ENCODE measurements around the gene BAIAP2.

Gene BAIAP2

DNA sequence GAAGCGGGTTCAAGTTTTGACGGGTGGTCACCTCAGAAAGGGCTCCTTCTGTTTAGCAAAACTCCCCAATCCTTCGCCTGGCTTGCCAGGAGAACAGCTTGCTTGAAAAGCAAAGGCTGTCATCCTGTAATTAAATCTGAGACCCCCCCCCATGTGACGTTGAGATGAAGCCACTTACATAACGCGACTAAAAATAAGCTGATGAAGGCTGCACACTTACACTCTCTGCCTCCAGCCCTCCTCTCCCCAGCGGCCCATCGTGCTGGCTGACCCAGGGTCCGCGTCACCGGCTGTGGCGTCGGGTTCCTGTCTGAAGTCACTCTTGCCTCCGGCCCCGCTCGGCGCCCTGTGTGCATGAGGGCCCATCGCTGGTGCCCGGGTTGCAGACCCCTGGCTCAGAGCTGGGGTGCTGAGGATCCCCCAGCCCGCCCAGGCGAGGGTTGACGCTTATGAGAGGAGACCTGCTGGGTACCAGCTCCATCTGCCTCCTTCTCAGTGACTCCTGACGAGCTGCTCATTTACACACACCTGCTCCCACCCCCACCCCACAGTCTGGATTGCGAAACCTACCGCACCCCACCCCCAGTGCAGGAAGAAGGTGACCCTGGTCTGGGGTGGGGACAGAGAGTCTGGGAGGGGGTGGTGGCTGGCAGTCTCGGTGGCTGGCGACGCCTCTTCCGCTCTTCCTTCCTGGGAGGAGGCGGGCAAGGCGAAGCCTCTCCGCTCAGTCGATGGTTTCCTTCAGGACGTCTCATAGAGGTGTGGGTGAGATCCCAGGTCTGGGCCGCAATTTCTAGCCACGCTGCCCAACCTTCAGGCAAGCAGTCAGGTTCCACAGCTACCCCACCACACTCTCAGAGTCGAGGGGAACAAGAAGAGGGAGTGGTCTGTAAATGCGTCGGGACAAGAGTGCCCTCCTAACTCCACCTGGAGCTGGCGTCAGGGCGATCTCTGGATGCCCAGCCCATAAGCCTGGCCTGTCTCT lies 3.1 kb upstream of the BAIAP2 start:
- Histone ChIP-seq H3K9ac (ENCODE audit: low read length) (no peak overlapping the region), H3K27me3 (ENCODE audit: low read length) (peaks cover 5% of the 10 kb centered on the region; the same call in 1 of the 2 replicates), H2AFZ (ENCODE audit: low read depth, low read length, severe bottlenecking) (no peak overlapping the region), H3K27ac (ENCODE audit: low read depth, low read length) (no peak overlapping the region), H4K20me1 (ENCODE audit: low read depth, low read length) (no peaks in the 10 kb centered on the region), H3K79me2 (ENCODE audit: insufficient read depth, low read length) (no peaks in the 10 kb centered on the region), H3K4me3 (ENCODE audit: insufficient read depth, low read length, poor library complexity, severe bottlenecking) (no peak overlapping the region), H3K9me2 (replicated peaks; ENCODE audit: insufficient read depth, low read length) (no peaks in the 10 kb centered on the region), H3K9me3 (ENCODE audit: insufficient read depth, low read length) (no peaks in the 10 kb centered on the region), H3K36me3 (ENCODE audit: low read length) (no peaks in the 10 kb centered on the region), H3K4me2 (ENCODE audit: low read depth, low read length, poor library complexity, severe bottlenecking) (no peak overlapping the region), H3F3A (ENCODE audit: insufficient read depth) (no peaks in the 10 kb centered on the region)
- TF ChIP-seq, protein P1, sequence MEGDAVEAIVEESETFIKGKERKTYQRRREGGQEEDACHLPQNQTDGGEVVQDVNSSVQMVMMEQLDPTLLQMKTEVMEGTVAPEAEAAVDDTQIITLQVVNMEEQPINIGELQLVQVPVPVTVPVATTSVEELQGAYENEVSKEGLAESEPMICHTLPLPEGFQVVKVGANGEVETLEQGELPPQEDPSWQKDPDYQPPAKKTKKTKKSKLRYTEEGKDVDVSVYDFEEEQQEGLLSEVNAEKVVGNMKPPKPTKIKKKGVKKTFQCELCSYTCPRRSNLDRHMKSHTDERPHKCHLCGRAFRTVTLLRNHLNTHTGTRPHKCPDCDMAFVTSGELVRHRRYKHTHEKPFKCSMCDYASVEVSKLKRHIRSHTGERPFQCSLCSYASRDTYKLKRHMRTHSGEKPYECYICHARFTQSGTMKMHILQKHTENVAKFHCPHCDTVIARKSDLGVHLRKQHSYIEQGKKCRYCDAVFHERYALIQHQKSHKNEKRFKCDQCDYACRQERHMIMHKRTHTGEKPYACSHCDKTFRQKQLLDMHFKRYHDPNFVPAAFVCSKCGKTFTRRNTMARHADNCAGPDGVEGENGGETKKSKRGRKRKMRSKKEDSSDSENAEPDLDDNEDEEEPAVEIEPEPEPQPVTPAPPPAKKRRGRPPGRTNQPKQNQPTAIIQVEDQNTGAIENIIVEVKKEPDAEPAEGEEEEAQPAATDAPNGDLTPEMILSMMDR (IDR thresholded peaks at IDR 0.05; ENCODE audit: insufficient read depth, low read length, poor library complexity, severe bottlenecking), result no peak
- TF ChIP-seq EZH2phosphoT487 (conservative IDR thresholded peaks at IDR 0.05; ENCODE audit: low read length), result no peak

DNA sequence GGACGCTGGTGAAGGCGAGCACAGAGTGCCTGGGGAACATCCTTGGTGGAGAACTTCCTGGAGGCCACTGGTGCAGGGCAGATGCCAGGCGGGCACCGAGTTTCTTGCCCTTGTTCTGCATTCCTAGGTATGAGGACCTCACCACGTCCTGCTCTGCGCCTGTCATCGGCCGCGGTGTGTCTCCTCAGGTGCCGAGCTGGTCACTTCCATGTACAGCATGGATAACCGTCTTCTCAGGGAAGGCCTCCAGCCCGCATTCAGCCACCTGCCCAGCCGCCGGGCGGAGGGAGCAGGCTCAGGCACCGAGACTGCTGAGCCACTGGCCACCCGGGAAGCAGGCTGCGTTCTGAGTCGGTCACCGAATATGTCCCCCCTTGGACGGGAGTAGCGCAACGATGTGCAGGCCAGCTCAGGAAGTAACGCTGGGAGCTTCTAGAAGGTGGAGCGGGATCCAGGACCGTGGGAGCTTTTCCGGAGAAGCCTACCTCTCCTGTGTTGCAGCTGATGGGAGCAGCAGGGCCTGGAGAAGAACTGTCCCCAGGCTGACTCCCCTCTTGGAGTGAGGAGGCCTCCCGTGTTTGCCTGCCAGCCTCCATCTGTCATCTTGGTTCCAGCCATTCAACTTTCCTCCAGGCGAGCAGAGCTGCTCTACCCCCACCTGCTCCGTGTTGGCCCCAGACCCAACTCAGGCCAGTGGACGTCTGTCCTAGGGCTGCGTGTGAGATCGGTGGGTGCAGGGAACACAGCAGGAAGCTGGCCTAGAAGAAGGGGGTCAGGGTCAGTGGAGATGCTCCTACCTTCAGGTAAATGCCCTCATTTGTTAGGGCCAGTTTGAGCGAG lies 2.1 kb upstream of the BAIAP2 start:
- H3F3A ChIP-seq (ENCODE audit: insufficient read depth), result no peaks in the 10 kb centered on the region
- H3K27me3 ChIP-seq (ENCODE audit: low read length), result peaks cover 5% of the 10 kb centered on the region; the same call in 1 of the 2 replicates
- TF ChIP-seq, protein P1 (IDR thresholded peaks at IDR 0.05; ENCODE audit: insufficient read depth, low read length, poor library complexity, severe bottlenecking), result no peak
- no peak for TF ChIP-seq EZH2phosphoT487 (conservative IDR thresholded peaks at IDR 0.05; ENCODE audit: low read length)
- no peak overlapping the region for H3K4me3 ChIP-seq (ENCODE audit: insufficient read depth, low read length, poor library complexity, severe bottlenecking)
- no peak overlapping the region for H3K9ac ChIP-seq (ENCODE audit: low read length)
- H3K79me2 ChIP-seq (ENCODE audit: insufficient read depth, low read length), result no peaks in the 10 kb centered on the region
- H4K20me1 ChIP-seq (ENCODE audit: low read depth, low read length), result no peaks in the 10 kb centered on the region
- no peaks in the 10 kb centered on the region for H3K9me3 ChIP-seq (ENCODE audit: insufficient read depth, low read length)
- no peak overlapping the region for H3K4me2 ChIP-seq (ENCODE audit: low read depth, low read length, poor library complexity, severe bottlenecking)
- no peak overlapping the region for H3K27ac ChIP-seq (ENCODE audit: low read depth, low read length)
- no peaks in the 10 kb centered on the region for H3K36me3 ChIP-seq (ENCODE audit: low read length)
- H2AFZ ChIP-seq (ENCODE audit: low read depth, low read length, severe bottlenecking), result no peak overlapping the region
- H3K9me2 ChIP-seq (replicated peaks; ENCODE audit: insufficient read depth, low read length), result no peaks in the 10 kb centered on the region

DNA sequence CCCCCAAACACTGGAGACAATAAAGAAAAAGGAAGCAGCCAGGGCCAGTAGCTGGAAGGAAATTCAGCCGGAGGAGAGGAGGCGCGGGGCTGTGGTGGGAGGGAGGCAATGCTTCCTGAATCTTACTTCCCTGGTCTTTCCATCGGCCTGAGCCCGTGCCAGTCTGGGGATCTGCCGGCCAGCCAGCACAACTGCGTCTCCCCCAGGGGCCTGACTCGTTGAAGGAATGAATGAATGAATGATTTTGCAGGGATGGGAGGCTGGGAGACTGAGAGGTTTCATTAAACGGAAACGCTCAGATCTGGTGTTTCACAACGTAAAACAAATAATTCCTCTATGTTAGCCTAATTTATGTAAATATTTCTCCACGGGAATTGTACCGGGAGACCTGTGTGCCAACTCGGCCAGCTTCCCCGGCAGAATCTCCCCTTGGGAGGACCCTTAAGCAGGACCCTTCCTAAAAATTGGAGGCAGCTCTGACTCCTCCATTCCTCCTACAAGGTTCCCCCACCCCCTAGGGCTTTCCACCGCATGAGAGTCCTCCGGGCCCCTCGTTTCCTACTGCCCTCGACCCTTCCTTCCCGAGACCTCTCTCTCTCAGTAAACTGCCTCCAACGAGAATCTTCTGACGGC lies 1.3 kb upstream of the BAIAP2 start:
- no peaks in the 10 kb centered on the region for H3K9me2 ChIP-seq (replicated peaks; ENCODE audit: insufficient read depth, low read length)
- H2AFZ ChIP-seq (ENCODE audit: low read depth, low read length, severe bottlenecking), result no peak overlapping the region
- no peak for TF ChIP-seq EZH2phosphoT487 (conservative IDR thresholded peaks at IDR 0.05; ENCODE audit: low read length)
- TF ChIP-seq, protein P1 (IDR thresholded peaks at IDR 0.05; ENCODE audit: insufficient read depth, low read length, poor library complexity, severe bottlenecking), result no peak
- H3K4me2 ChIP-seq (ENCODE audit: low read depth, low read length, poor library complexity, severe bottlenecking), result peak overlapping the region; percentile 54
- H3K36me3 ChIP-seq (ENCODE audit: low read length), result no peaks in the 10 kb centered on the region
- H3K27ac ChIP-seq (ENCODE audit: low read depth, low read length), result no peak overlapping the region
- no peaks in the 10 kb centered on the region for H3K79me2 ChIP-seq (ENCODE audit: insufficient read depth, low read length)
- no peaks in the 10 kb centered on the region for H3F3A ChIP-seq (ENCODE audit: insufficient read depth)
- H3K9me3 ChIP-seq (ENCODE audit: insufficient read depth, low read length), result no peaks in the 10 kb centered on the region
- no peaks in the 10 kb centered on the region for H4K20me1 ChIP-seq (ENCODE audit: low read depth, low read length)
- no peak overlapping the region for H3K4me3 ChIP-seq (ENCODE audit: insufficient read depth, low read length, poor library complexity, severe bottlenecking)
- H3K9ac ChIP-seq (ENCODE audit: low read length), result no peak overlapping the region
- H3K27me3 ChIP-seq (ENCODE audit: low read length), result peaks cover 5% of the 10 kb centered on the region; the same call in 1 of the 2 replicates

Measured in SU-DHL-6 (cell line).